ENCODE measurements around the gene SH2D2A.

GRCh38 chr1:156821801-156822200 is 5.2 kb upstream of the SH2D2A start:
- no peak for TF ChIP-seq CTCF (IDR thresholded peaks at IDR 0.05; ENCODE audit: low read length)
- TF ChIP-seq EZH2 (IDR thresholded peaks at IDR 0.05; ENCODE audit: borderline replicate concordance, low read length) = no peak
